HepG2 (cell line): Measurements from ENCODE around the gene NEK5. TPM values are rescaled to one million over a fixed set of nuclear protein-coding genes. Genes with fewer than 3 reads are reported as not detected.

Experiments used
- FOXK2 ChIP-seq: fragments of 450-650 bp; IDR thresholded peaks from 2 replicates; pipeline ENCODE4 v1.6.1; 2016
- KLF9 ChIP-seq: IDR thresholded peaks from 2 replicates; pipeline ENCODE4 v1.6.1; 2016; ENCODE audit warnings: low read depth
- MED8 ChIP-seq: sonication (generic); formaldehyde crosslinking; IDR thresholded peaks from 2 replicates; pipeline ENCODE4 v1.8.1; 2023; ENCODE audit warnings: mild to moderate bottlenecking, missing genetic modification reagents; ENCODE audit not compliant: insufficient replicate concordance
- SALL1 ChIP-seq: sonication (generic); formaldehyde crosslinking; IDR thresholded peaks from 2 replicates; pipeline ENCODE4 v1.8.0; 2022; ENCODE audit warnings: mild to moderate bottlenecking, missing genetic modification reagents
- SP5 ChIP-seq: IDR thresholded peaks from 2 replicates; pipeline ENCODE4 v1.6.1; 2016; ENCODE audit warnings: low read depth, borderline replicate concordance
- TMF1 ChIP-seq: sonication (generic); formaldehyde crosslinking; IDR thresholded peaks from 2 replicates; pipeline ENCODE4 v1.8.1; 2022; ENCODE audit warnings: low read depth, missing genetic modification reagents
- ZNF550 ChIP-seq: sonication (generic); formaldehyde crosslinking; IDR thresholded peaks from 2 replicates; pipeline ENCODE4 v1.4.0; 2020; ENCODE audit warnings: mild to moderate bottlenecking, missing genetic modification reagents, borderline replicate concordance
- ZZZ3 ChIP-seq: sonication (generic); formaldehyde crosslinking; IDR thresholded peaks from 2 replicates; pipeline ENCODE4 v1.4.0; 2020; ENCODE audit warnings: missing genetic modification reagents, mild to moderate bottlenecking, borderline replicate concordance
- polyA plus RNA-seq, 8 experiments: library from polyadenylated mRNA; depleted of rRNA in 3 of 8; stranded (reverse) in 7 of 8; unstranded in 1 of 8; fragments of >200 nt; fragmentation: Illumina TruSeq in 4 of 8; extraction: Trizol in 4 of 8; gene quantifications; 2 replicates each; pipeline versions ENCODE4 v1.2.1 to v1.2.3, GENCODE V29; 2011 to 2016; ENCODE audit warnings: low read depth in 4 of 8, missing spikeins in 1 of 8, mixed read lengths in 1 of 8; ENCODE audit not compliant: insufficient read depth in 1 of 8
- total RNA-seq, 5 experiments: library from RNA; depleted of rRNA; stranded (reverse); fragments of >200 nt; fragmentation: Illumina TruSeq; extraction: Trizol; gene quantifications; 2 replicates each; pipeline ENCODE4 v1.2.3, GENCODE V29; 2016; ENCODE audit warnings: low read depth in 1 of 5
- TF ChIP-seq, protein P1 (sequence below): sonication (generic); formaldehyde crosslinking; IDR thresholded peaks from 2 replicates; pipeline ENCODE4 v1.4.0; 2020; ENCODE audit warnings: mild to moderate bottlenecking, missing genetic modification reagents
- TF ChIP-seq, protein P2 (sequence below): sonication (generic); formaldehyde crosslinking; IDR thresholded peaks from 2 replicates; pipeline ENCODE4 v1.4.0; 2020; ENCODE audit warnings: missing genetic modification reagents, mild to moderate bottlenecking, borderline replicate concordance
- TF ChIP-seq, protein P3 (sequence below): sonication (generic); formaldehyde crosslinking; IDR thresholded peaks from 2 replicates; pipeline ENCODE4 v1.5.1; 2020; ENCODE audit warnings: missing genetic modification reagents, mild to moderate bottlenecking, borderline replicate concordance
- TF ChIP-seq, protein P4 (sequence below), 2 experiments: fragments of 450-650 bp in 1 of 2; sonication (generic) in 1 of 2; formaldehyde crosslinking in 1 of 2; IDR thresholded peaks; 2 replicates each; pipeline versions ENCODE4 v1.6.1 to v1.8.0; 2016 to 2022; ENCODE audit warnings: antibody characterized with exemption in 1 of 2, mild to moderate bottlenecking in 1 of 2, missing genetic modification reagents in 1 of 2

The NEK5 gene
- total and polyA plus RNA-seq, 2 of the 13 experiments (the other 11 are each of a cell fraction or from before 2014, with no cell fraction given), result 0.12 to 0.22 TPM

DNA sequence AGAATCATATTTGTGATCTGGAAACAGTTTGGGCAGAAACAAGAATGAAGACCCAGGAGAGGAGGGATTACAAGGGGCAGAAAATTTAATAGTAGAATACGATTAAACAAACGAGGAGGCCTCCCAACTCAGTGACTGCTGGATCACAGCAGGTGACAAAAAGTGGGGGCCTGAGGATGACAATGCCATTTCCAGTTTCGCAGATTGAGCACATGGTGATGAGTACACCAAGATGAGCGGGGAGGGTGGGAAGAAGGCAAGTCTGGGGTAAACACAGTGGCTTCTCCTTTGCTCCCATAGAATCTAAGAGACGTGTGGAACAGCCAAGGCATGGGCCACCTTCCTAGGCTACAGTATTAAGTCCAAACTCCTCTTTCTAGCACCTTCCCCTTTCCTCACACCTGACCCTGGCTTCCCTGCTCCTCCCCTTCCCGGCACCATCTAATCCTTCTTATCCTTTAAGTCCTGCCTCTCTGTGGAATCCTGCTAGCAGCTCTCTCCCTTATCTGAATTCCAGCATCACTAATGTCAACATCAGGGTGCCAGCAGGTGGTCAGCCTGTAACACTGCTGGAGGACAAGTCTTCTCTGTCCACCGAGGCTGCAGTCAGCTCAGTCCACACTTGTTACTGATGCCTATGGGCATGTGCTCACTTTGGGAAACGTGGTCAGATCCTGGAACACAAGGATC, 131.1 kb downstream of the NEK5 start (continued):
- TF ChIP-seq, protein P1, sequence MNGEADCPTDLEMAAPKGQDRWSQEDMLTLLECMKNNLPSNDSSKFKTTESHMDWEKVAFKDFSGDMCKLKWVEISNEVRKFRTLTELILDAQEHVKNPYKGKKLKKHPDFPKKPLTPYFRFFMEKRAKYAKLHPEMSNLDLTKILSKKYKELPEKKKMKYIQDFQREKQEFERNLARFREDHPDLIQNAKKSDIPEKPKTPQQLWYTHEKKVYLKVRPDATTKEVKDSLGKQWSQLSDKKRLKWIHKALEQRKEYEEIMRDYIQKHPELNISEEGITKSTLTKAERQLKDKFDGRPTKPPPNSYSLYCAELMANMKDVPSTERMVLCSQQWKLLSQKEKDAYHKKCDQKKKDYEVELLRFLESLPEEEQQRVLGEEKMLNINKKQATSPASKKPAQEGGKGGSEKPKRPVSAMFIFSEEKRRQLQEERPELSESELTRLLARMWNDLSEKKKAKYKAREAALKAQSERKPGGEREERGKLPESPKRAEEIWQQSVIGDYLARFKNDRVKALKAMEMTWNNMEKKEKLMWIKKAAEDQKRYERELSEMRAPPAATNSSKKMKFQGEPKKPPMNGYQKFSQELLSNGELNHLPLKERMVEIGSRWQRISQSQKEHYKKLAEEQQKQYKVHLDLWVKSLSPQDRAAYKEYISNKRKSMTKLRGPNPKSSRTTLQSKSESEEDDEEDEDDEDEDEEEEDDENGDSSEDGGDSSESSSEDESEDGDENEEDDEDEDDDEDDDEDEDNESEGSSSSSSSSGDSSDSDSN, result no peak
- TF ChIP-seq, protein P2, sequence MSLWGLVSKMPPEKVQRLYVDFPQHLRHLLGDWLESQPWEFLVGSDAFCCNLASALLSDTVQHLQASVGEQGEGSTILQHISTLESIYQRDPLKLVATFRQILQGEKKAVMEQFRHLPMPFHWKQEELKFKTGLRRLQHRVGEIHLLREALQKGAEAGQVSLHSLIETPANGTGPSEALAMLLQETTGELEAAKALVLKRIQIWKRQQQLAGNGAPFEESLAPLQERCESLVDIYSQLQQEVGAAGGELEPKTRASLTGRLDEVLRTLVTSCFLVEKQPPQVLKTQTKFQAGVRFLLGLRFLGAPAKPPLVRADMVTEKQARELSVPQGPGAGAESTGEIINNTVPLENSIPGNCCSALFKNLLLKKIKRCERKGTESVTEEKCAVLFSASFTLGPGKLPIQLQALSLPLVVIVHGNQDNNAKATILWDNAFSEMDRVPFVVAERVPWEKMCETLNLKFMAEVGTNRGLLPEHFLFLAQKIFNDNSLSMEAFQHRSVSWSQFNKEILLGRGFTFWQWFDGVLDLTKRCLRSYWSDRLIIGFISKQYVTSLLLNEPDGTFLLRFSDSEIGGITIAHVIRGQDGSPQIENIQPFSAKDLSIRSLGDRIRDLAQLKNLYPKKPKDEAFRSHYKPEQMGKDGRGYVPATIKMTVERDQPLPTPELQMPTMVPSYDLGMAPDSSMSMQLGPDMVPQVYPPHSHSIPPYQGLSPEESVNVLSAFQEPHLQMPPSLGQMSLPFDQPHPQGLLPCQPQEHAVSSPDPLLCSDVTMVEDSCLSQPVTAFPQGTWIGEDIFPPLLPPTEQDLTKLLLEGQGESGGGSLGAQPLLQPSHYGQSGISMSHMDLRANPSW (CRISPR knock-in tag), result no peak
- TF ChIP-seq TMF1 (CRISPR knock-in tag), result no peak
- TF ChIP-seq, protein P3, sequence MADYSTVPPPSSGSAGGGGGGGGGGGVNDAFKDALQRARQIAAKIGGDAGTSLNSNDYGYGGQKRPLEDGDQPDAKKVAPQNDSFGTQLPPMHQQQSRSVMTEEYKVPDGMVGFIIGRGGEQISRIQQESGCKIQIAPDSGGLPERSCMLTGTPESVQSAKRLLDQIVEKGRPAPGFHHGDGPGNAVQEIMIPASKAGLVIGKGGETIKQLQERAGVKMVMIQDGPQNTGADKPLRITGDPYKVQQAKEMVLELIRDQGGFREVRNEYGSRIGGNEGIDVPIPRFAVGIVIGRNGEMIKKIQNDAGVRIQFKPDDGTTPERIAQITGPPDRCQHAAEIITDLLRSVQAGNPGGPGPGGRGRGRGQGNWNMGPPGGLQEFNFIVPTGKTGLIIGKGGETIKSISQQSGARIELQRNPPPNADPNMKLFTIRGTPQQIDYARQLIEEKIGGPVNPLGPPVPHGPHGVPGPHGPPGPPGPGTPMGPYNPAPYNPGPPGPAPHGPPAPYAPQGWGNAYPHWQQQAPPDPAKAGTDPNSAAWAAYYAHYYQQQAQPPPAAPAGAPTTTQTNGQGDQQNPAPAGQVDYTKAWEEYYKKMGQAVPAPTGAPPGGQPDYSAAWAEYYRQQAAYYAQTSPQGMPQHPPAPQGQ (CRISPR knock-in tag), result peak; percentile 71; the same call in 1 of the 2 replicates
- TF ChIP-seq SP5 (CRISPR knock-in tag), result peak; percentile 95
- TF ChIP-seq FOXK2, result peak; percentile 40; the same call in 1 of the 2 replicates
- TF ChIP-seq ZNF550 (CRISPR knock-in tag), result no peak
- no peak for TF ChIP-seq ZZZ3 (CRISPR knock-in tag)
- no peak for TF ChIP-seq MED8 (CRISPR knock-in tag)
- TF ChIP-seq, protein P4, sequence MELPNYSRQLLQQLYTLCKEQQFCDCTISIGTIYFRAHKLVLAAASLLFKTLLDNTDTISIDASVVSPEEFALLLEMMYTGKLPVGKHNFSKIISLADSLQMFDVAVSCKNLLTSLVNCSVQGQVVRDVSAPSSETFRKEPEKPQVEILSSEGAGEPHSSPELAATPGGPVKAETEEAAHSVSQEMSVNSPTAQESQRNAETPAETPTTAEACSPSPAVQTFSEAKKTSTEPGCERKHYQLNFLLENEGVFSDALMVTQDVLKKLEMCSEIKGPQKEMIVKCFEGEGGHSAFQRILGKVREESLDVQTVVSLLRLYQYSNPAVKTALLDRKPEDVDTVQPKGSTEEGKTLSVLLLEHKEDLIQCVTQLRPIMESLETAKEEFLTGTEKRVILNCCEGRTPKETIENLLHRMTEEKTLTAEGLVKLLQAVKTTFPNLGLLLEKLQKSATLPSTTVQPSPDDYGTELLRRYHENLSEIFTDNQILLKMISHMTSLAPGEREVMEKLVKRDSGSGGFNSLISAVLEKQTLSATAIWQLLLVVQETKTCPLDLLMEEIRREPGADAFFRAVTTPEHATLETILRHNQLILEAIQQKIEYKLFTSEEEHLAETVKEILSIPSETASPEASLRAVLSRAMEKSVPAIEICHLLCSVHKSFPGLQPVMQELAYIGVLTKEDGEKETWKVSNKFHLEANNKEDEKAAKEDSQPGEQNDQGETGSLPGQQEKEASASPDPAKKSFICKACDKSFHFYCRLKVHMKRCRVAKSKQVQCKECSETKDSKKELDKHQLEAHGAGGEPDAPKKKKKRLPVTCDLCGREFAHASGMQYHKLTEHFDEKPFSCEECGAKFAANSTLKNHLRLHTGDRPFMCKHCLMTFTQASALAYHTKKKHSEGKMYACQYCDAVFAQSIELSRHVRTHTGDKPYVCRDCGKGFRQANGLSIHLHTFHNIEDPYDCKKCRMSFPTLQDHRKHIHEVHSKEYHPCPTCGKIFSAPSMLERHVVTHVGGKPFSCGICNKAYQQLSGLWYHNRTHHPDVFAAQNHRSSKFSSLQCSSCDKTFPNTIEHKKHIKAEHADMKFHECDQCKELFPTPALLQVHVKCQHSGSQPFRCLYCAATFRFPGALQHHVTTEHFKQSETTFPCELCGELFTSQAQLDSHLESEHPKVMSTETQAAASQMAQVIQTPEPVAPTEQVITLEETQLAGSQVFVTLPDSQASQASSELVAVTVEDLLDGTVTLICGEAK (IDR thresholded peaks at IDR 0.05), result no peak
- TF ChIP-seq, protein P4 (CRISPR knock-in tag; IDR thresholded peaks at IDR 0.05), result peak; percentile 35; the same call in 1 of the 2 replicates
- TF ChIP-seq KLF9 (CRISPR knock-in tag), result no peak
- TF ChIP-seq SALL1 (CRISPR knock-in tag), result peak; percentile 94
